NCI-H1930 (cell line): Measurements from ENCODE around the gene JMJD8.
A peak's percentile ranks its signal among the peaks of the same experiment; 100 is the strongest.

Experiments used
- DNase-seq, 2 experiments: peaks; one replicate each; lab custom pipeline; 2025; lab: John Stamatoyannopoulos, UW

The JMJD8 gene, protein sequence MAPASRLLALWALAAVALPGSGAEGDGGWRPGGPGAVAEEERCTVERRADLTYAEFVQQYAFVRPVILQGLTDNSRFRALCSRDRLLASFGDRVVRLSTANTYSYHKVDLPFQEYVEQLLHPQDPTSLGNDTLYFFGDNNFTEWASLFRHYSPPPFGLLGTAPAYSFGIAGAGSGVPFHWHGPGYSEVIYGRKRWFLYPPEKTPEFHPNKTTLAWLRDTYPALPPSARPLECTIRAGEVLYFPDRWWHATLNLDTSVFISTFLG

DNA sequence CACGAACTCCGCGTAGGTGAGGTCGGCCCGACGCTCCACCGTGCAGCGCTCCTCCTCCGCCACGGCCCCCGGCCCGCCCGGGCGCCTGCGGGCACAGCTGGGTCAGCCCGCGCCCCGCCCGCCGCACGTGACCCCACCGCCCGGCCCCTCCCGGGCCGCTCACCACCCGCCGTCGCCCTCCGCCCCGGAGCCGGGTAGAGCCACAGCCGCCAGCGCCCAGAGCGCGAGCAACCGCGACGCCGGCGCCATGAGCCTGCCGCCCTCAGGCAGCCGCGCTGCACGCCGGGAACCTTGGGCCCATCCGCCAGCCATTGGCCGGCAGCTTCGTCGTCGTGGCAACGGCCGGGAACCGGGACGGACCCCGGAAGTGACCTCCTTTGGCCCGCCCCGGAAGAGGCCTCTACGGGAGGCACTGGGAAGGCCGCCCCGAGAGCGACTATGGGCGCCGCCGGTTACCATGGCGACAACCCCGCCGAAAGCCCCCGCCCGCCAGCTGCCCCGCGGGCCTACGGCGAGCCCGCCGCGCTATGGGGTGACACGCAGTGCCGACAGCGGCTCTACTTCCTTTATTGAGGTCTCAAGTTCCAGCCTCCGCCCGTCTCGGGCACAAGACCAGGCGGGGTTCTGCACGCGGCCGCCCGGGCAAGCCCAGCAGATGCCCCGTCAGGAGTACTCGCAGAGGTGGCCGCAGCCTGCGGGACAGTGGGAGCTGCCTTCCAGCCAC is at the start of gene JMJD8:
JMJD8 (minus strand) TSS at position 264 of the 724 bp plus-strand sequence; CDS start at position 249, 15 bp downstream.
- peak; percentile 95 to 98 for DNase-seq

DNA sequence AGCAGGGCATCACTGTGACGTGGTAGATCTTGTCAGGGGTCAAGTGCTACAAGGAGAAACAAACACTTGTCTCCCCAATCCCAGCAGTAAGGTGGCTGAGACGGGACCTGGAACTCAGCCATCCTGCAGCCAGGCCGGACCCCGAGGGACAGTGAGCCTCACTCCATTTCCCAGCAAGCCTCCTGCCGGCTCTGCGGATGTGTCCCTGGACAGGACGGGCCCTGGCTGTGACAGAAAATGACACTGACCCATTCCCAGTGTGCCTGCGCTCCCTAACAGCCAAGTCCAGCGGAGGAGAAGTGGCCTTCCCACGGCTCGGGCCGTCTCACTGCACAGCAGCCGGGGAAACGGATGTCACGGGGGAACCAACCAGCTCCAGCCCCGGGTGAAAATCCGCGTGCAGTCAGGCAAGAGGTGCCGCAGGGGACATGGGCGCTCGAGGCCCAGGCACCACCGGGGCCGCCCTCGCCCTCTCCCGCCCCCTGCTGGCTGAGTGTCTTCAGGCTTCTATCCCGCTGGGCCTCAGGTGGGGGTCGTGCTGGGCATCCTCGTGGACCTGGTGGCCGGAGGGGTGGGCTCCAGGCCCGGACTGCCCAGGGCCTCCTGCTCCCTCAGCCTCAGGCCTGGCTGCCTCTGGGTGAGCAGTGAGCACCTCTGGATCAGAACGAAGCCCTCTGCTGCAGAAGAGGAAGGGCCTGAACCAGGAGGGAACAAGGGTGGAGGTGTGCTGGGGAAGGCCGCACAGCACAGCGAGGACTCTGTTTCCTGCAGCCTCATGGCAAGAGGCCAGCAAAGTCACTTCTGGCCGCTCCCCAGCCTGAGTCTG is 49.5 kb upstream of the JMJD8 start:
- DNase-seq: peak in 1 of 2 experiments; percentile 39

DNA sequence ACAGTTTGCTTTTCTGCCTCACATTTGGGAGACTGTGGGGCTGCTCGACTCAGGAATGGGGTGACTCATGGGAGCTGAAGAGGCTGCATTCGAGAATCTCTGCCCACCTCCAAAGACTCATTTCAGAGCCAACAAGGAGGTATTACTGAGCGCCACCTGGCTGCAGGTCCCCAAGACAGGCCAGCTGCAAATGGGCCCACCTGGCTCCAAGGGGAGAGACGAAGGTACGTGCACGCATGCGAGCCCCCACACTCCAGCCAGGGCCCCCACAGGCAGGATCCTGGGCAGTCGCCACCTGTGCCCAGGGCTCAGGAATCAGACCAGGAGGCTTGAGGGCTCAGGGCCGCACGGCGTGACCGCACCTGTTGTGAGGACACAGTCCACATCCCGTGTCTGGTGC is 48.8 kb upstream of the JMJD8 start:
- DNase-seq: no peak

DNA sequence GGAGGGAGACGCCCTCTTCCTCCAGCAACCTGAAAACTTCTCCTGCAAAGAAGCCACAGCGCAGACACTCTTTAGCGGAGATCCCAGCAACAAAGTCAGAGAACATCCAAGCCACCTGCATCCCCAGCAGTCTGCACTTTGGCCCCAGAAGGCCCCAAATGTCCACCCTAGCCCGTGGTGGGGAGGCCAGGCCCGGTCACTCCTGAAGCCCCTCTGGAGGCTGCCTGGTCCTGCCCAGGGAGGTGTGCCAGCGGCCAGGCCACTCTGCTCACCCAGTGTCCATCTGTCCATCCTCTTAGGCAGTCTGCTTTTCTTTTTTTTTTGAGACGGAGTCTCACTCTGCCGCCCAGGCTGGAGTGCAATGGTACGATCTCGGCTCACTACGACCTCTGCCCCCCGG is 48.2 kb upstream of the JMJD8 start:
- no peak for DNase-seq

DNA sequence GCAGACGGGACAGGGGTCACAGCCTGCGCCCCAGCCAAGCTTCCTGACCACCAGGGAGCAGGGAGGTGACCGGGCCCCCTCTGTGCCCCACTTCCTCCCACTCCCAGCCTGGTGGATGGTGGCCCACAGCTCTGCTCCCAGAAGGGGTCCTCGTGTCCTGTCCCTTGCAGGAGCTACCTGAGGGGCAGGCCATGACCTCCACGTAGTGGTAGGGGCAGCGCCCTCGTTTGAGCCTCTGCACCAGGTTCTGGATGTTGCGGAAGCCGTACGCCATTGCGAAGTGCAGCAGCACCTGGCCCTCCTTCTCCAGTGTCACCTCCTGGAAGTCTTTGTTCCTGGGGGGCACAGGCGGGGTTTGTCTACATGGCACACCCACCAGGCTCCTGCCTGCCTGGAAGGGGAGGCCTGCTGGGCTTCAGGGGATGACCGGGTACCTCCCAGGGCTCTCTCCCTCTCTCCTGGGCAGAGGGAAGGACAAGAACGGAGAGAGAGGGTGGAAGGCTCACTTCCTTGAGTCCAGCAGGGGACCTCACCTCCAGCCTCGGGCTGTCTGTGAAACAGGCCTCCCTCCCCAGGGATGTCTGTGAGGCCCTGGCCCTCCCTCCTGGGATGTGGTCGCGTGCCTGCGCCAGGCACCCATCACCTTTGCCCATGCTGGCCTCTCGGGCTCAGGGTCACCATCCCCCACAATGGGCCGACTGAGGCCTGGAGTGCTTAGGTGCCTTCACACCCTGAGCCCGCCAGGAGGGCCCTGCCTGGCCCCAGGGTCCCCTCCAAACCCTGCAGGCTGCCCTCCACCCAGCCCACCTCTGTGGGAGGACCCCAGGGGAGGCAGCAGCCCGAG is 46.8 kb upstream of the JMJD8 start:
- no peak for DNase-seq

DNA sequence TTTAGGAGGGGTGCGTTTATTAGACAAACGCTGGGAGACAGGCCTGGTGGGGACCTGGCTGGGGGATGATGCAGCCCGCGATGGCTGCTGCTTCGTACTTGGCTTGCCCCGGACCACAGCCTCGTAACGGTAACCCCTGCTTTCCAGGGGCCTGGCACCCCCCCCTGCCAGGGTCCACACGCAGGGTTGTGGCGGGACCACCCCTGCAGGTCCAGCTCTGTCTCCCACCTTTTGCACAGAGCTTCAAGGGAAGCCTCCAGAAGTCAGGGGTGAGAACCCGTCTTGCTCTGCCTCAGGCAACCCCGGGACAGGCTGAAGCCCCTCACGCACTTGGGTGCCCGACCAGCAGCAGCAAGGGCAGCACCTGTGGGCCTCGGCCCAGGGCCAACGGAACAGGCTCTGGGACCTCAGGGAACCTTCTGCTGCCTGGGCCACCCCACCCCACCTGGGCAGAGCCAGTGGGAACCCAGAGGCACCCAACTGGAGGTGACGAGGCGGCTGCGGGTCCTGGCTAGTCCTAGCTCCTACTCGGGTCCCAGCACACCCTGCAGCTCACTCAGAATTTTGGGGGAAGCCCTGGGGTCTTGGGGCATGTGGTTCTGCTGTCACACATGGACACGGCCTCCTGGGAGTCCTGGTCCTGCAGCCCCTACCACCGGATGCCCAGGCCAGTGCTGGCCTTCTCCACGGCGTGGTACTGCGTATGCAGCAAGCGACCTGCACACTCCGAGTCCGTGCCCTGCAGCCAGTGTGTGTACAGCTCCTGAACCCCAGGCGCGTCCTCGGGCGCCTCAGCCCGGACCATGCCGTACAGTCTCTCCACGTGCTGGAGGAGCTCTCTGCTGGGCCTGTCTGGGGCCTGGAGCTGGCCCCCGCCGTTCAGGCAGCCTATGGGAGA is 45.9 kb upstream of the JMJD8 start:
- no peak for DNase-seq

DNA sequence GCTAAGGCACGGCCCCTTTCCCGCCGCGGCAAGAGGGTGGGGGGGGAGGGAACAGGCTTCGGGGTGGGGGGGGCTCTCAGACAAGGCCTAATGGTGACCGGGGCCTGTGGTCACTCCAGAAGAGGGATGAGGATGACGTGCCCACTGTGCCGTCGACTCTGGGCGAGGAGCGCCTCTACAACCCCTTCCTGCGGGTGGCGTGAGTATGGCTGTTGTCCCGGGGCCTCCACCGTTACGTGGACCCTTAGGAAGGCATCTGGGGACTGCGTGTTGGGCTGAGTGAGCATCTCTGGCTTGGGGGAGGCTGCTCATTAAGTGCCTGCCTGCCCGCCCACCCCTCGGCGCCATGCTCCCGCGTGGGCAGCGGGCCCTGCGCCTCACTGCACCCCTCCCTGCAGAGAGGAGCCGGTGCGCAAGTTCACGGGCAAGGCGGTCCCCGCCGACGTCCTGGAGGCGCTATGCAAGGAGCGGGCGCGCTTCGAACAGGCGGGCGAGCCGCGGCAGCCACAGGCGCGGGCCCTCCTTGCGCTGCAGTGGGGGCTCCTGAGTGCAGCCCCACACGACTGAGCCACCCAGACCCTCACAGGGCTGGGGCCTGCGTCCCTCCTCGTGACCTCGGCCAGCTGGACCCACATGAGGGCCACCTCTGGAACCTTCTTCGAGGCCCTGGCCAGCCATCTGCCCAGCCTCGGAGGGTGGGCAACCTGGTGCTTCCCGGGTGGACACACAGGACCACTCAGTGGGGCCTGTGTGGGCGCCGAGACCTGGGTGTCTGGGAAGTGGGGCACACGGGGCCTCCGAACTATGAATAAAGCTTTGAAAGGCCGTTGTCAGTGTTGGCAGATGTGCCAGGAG is 45.0 kb upstream of the JMJD8 start:
- DNase-seq: no peak

DNA sequence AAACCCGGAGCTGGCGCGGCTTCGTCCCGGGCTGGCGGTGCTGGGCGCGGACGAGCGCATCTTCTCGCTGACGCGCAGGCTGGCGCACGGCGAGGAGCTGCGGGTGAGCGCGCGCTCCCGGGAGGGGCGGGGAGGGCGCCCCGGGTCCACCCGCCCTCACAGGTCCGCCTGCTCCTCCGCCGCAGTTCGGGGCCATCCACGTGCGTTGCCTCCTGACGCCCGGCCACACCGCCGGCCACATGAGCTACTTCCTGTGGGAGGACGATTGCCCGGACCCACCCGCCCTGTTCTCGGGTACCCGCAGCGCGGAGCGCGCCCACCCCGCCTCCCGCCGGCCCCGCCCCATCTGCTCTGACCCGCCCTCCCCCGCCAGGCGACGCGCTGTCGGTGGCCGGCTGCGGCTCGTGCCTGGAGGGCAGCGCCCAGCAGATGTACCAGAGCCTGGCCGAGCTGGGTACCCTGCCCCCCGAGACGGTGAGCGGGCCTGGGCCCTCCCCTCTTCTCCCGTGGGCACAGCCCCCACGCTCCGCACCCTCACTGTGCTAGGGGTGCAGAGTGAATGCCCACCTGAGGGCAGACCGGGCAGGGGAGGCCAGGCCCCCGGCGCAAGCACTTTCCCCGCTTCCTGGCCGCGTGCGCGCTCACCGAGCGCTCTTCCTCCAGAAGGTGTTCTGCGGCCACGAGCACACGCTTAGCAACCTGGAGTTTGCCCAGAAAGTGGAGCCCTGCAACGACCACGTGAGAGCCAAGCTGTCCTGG is 44.2 kb upstream of the JMJD8 start:
- peak; percentile 68 to 69 for DNase-seq

DNA sequence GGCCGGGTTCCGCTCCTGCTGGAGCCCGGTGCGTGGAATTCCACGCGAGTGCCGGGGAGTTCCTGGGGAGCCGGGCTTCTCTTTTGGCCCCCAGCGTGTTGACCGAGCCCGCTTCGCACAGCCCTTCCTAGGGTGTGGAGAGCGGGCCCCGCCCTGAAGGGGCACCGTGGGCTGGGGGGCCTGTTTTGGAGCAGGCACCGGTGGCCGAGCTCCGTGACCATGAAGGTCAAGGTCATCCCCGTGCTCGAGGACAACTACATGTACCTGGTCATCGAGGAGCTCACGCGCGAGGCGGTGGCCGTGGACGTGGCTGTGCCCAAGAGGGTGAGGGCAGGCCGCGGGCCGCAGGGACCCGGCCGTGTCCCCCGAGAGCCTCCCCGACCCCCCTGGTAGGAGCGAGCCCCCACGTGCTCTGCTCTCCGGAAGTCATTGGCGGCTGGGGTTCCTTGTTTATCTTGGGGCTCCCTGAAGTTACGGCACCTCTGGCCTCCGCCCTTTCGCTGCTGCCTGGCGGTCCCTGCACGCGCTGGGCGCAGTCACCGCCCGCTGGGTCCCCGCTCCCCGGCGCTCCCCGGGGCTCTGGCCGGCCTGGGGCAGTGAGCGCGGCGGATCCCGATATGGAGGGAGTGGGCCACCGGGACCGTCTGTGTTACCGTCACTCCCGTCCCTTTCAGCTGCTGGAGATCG is 43.3 kb upstream of the JMJD8 start:
- DNase-seq: no peak

DNA sequence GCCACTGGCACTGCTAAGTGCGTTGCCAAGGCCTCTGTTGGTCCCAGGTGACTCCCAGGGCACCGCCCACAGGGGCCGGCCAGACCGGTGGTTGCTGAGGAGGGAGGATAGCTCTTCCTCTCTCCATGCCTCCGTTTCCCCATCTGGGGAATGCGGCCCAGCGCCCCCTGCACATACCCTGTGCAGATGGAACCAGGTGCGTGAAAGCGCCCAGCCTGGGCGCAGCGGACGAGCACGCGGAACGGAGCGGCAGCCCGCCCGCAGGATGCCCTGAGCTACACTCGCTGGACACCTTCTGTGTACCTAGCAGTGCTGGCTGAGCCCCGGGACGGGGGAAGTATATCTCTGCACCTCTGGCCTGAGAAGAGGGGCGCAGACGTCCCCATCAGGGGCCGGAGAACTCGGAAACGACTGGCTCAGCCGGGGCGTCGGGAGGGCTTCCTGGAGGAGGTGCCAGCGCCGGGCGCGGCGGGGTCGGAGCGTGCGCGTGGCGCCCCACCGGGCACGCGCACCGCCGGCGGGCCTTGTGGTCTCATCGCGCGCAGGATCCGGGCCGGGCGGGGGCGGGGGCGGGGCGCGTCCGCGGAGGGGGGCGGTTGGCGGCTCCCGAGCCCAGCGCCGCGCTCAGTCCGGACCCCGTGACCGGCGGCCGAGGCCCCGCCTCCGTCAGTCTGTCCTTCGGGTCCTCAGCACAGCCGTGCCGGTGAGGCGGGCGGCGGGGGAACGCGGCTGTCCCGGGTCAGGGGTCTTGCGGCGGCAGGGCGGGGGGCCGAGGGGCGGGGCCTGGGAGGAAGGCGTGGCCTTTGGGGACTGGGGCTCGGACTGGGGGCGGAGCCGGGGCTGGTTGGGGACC is 42.5 kb upstream of the JMJD8 start, which contains the start of the genes CCDC78 and HAGHL:
CCDC78 (minus strand) TSS at position 6 of the 853 bp plus-strand sequence. CDS start 76 bp downstream, outside the sequence.
HAGHL (plus strand) TSS at position 669 of the 853 bp plus-strand sequence. CDS start 404 bp downstream, outside the sequence.
- DNase-seq: peak; percentile 32 to 49

DNA sequence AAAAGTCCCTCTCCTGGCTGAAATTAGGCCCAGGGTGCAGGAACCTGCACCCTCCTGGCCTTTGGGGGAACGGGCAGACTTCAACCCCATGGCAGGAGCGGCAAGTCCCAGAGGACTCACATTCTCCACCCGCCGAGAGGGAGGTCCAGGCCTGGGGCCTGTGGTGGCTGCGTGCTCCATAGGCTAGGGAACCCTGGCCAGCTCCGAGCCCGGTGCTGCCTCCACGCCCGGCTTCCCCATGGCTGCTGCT is 42.0 kb upstream of the JMJD8 start:
- no peak for DNase-seq

DNA sequence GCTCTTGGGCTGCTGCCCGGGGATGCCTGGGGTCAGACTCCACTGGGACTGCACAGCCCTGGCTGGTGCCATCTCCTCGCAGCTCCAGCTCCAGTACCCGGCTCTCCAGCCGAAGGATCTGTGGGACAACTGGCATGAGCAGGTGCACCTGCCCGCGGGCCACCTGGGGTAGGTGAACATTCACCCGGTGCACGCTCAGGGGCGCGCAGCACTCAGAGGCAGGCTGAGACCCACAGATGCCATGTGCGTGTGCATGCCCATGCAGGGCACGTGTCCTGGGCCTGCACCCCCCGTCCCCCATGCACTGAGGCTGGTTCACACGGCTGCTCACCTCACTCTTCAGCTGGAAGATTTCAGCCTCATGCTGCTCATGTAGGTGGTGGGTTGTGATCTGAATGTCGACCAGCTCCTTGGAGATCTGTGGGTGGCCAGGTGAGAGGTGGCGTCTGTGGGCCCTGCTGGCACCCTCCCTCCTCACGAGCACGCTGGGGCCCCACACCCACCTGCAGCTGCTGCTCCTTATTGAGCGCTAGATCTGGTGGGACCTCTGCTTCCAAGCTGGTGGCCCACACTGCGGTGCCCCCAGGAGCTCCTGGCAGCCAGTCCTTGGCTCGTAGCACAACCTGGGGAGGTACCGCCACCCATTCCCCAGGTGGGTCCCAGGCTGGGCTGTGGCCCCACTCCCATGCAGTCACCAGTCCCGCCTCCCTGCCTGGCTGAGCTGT is 41.5 kb upstream of the JMJD8 start:
- no peak for DNase-seq

DNA sequence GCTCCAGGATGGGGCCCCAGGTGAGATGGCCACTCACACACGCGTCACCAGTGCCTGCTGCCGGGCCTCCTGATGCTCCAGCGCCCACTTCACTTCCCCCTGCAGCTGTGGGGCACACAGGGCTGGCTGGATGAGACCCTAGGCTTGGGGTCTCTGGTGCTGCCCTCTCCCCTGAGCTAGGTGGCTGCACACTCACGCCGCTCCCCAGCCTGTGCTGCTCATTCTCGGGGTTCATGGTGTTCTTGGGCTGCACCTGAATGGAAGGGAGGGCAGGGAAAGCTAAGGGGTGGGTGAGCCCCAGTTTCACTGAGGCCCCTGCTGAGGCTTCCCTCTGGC is 40.9 kb upstream of the JMJD8 start:
- DNase-seq: no peak

DNA sequence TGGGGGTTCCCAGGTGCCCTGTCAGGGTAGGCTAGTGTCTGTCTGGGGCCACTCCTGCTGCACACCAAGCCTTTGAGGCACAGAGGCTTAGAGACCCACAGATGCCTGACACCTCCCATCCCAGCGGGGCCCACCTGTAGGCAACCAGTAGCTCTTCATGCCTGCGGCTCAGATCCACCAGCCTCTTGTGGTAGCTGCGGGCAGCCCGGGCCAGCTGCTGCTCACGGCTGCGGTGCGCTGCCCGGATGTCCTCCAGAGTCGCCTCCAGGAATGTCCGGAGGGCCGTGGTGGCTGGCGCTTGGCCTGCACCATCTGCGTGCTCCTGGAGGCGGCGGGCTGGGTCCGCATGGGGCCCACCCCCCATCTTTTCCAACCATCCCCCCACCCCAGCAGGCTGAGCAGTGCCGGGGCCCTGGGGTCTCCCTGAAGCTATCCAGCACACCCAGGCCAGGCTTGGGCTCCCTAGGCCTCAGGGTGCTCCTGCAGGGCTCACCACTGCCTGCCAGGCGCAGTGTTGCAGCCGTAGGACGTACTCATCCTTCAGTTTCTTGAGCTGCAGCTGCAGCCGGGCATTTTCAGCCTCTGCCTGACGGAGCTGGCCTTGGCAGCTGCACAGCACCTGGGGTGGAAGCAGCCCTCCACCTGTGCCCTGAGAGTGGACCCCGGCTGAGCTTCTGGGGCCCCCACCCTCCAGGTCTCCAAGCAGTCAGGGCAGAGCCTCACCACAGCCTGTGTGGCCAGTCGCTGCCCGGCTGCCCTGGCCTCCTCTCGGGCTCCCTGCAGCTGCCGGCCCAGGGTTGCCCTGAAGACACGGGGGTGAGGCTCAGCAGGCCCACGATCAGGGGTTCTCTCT is 40.3 kb upstream of the JMJD8 start:
- DNase-seq: no peak

DNA sequence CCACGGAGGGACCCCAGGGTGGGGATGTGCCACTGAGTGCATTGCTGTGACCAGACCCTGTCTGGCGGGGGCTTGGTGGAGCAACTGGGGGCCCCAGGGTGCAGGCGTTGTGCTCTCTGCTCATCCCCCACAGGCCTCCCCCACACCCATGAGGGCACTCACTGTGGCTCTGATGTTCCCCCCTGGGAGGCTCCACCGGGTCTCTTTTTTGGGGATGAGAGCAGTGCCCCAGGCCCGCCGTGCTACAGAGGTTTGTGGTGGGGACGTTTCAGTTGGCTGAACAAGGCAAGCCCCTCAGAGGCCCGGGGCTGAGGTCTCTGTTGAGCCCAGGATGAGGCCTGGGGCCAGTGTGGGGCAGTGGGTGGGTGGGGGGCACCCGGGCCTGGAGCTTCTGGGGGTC is 39.6 kb upstream of the JMJD8 start:
- no peak for DNase-seq
